Measurements from ENCODE around the gene PCDHGA10.

DNA sequence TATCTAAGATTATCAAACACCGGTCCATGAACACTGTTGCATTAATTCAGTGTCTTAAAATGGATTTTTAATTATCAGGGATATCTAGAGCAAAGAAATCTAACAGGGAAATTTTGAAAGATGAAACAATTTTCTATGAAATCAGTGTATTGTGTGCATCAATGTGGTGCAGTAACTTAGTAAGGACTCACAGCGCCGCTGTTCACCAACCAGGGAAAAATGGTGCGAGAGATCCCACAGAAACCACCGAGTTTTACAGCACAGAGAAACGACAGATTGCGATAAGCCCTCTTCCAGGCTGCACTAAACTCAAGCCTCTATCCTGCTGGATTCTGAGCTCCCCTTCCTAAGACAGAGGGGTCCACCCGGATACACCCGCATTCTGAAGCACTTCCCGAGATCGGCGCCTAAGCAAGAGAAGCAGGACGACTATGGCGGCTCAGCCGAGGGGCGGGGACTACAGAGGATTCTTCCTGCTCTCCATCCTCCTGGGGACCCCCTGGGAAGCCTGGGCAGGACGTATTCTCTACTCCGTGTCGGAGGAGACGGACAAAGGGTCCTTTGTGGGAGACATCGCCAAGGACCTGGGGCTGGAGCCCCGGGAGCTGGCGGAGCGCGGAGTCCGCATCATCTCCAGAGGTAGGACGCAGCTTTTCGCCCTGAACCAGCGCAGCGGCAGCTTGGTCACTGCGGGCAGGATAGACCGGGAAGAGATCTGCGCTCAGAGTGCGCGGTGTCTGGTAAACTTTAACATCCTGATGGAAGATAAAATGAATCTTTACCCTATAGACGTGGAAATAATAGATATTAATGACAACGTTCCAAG lies 30.1 kb upstream of the PCDHGA10 start, which contains the start of gene PCDHGA7:
- TF ChIP-seq TAF1 (IDR thresholded peaks at IDR 0.05; ENCODE audit: low read depth) (no peak), TCF12 (IDR thresholded peaks at IDR 0.05; ENCODE audit: low read depth) (no peak), YY1 (IDR thresholded peaks at IDR 0.05; ENCODE audit: low read depth) (no peak), MAX (IDR thresholded peaks at IDR 0.05) (no peak), CREB1 (IDR thresholded peaks at IDR 0.05; ENCODE audit: low read depth) (no peak), EGR1 (IDR thresholded peaks at IDR 0.05) (no peak), TEAD4 (IDR thresholded peaks at IDR 0.05) (no peak), EP300 (IDR thresholded peaks at IDR 0.05; ENCODE audit: borderline replicate concordance) (no peak), CEBPB (IDR thresholded peaks at IDR 0.05) (no peak), FOXM1 (IDR thresholded peaks at IDR 0.05; ENCODE audit: borderline replicate concordance, low read depth) (no peak)
- TF ChIP-seq, protein P1, sequence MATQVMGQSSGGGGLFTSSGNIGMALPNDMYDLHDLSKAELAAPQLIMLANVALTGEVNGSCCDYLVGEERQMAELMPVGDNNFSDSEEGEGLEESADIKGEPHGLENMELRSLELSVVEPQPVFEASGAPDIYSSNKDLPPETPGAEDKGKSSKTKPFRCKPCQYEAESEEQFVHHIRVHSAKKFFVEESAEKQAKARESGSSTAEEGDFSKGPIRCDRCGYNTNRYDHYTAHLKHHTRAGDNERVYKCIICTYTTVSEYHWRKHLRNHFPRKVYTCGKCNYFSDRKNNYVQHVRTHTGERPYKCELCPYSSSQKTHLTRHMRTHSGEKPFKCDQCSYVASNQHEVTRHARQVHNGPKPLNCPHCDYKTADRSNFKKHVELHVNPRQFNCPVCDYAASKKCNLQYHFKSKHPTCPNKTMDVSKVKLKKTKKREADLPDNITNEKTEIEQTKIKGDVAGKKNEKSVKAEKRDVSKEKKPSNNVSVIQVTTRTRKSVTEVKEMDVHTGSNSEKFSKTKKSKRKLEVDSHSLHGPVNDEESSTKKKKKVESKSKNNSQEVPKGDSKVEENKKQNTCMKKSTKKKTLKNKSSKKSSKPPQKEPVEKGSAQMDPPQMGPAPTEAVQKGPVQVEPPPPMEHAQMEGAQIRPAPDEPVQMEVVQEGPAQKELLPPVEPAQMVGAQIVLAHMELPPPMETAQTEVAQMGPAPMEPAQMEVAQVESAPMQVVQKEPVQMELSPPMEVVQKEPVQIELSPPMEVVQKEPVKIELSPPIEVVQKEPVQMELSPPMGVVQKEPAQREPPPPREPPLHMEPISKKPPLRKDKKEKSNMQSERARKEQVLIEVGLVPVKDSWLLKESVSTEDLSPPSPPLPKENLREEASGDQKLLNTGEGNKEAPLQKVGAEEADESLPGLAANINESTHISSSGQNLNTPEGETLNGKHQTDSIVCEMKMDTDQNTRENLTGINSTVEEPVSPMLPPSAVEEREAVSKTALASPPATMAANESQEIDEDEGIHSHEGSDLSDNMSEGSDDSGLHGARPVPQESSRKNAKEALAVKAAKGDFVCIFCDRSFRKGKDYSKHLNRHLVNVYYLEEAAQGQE (IDR thresholded peaks at IDR 0.05; ENCODE audit: low read depth) = no peak
